Left ventricle myocardium inferior (tissue), 1 donor: ENCODE measurements around the gene ERAP2. TPM values are rescaled to one million over a fixed set of nuclear protein-coding genes. Genes with fewer than 3 reads are reported as not detected.

Source experiments
- DNase-seq: peaks from one replicate; pipeline ENCODE4 v3.0.0-alpha.2; 2020
- H3K27ac ChIP-seq: fragments of 200-600 bp; replicated peaks from 2 replicates; pipeline ENCODE4 v1.8.0; 2021
- H3K27me3 ChIP-seq: fragments of 200-600 bp; 2 replicates; pipeline ENCODE4 v1.8.0; 2021; ENCODE audit warnings: low read depth
- H3K36me3 ChIP-seq: fragments of 200-600 bp; 2 replicates; pipeline ENCODE4 v1.8.0; 2021
- H3K4me1 ChIP-seq: fragments of 200-600 bp; 2 replicates; pipeline ENCODE4 v1.8.0; 2021
- H3K4me3 ChIP-seq: fragments of 200-600 bp; 2 replicates; pipeline ENCODE4 v1.8.0; 2021; ENCODE audit warnings: mild to moderate bottlenecking, moderate library complexity
- H3K9me3 ChIP-seq: fragments of 200-600 bp; replicated peaks from 2 replicates; pipeline ENCODE4 v1.8.0; 2021
- intact Hi-C: fragments of 100-400 bp; cut with micrococcal nuclease; formaldehyde crosslinking; loops from one replicate; pipeline ENCODE4 v1.11.0; 2022
- total RNA-seq: library from RNA; stranded (reverse); fragmentation: NEBNext Ultra II Directional; extraction: Animal tissue kit (Norgen Biotek cat#: 25700); gene quantifications from one replicate; pipeline ENCODE4 v1.2.1, GENCODE V29; 2021
- TF ChIP-seq, protein P1 (sequence below): fragments of 200-600 bp; IDR thresholded peaks from 2 replicates; pipeline ENCODE4 v1.8.0; 2021; ENCODE audit warnings: antibody characterized with exemption, mild to moderate bottlenecking, borderline replicate concordance
- donor health status: DM: no; HTN: yes; CAD: no; lungs with severe emphysema.

Gene ERAP2
- total RNA-seq, 1 donor from 2014 or later, result 6.7 TPM

DNA sequence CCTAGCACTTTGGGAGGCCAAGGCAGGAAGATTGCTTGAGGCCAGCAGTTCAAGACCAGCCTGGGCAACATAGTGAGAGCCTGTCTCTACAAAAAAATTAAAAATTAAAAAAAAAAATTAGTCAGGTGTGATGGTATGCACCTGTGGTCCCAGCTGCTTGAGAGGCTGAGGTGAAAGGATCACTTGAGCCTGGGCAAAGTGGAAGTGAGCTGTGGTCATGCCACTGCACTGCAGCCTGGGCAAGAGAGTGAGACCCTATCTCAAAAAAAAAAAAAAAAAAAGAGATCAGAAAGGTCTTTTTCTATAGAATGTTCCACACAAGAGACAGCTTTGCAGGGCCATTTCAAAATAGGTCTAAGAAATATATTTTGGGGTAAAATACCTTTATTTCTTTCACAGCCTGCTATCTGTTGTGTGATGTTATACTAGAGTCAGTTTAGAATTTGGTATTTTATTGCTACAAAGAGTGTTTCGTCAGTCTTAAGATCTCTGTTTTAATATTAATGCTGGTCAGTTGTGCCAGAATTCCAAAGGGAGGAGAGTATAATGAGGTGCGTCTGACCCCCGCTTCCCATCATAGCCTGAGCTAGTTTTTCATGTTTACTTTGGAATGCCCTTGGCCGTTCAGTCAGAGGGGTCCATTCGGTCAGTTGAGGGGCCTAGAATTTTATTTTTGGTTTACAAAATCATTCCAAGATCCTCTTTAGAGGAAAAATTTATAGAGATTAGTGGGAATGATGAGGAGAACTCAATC lies 69.0 kb downstream of the ERAP2 start:
- TF ChIP-seq, protein P1, sequence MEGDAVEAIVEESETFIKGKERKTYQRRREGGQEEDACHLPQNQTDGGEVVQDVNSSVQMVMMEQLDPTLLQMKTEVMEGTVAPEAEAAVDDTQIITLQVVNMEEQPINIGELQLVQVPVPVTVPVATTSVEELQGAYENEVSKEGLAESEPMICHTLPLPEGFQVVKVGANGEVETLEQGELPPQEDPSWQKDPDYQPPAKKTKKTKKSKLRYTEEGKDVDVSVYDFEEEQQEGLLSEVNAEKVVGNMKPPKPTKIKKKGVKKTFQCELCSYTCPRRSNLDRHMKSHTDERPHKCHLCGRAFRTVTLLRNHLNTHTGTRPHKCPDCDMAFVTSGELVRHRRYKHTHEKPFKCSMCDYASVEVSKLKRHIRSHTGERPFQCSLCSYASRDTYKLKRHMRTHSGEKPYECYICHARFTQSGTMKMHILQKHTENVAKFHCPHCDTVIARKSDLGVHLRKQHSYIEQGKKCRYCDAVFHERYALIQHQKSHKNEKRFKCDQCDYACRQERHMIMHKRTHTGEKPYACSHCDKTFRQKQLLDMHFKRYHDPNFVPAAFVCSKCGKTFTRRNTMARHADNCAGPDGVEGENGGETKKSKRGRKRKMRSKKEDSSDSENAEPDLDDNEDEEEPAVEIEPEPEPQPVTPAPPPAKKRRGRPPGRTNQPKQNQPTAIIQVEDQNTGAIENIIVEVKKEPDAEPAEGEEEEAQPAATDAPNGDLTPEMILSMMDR, result no peak
- Histone ChIP-seq H3K4me1 (peaks cover 24% of the 10 kb centered on the region), H3K36me3 (no peaks in the 10 kb centered on the region), H3K4me3 (no peak overlapping the region), H3K27me3 (no peaks in the 10 kb centered on the region), H3K27ac (no peak overlapping the region), H3K9me3 (no peaks in the 10 kb centered on the region)
- DNase-seq, result no peak
- intact Hi-C loops, result no loop called here

GRCh38 chr5:96946381-96946780 lies 70.1 kb downstream of the ERAP2 start:
- Histone ChIP-seq H3K9me3 (no peaks in the 10 kb centered on the region), H3K36me3 (no peaks in the 10 kb centered on the region), H3K27ac (no peak overlapping the region), H3K4me1 (peaks cover 18% of the 10 kb centered on the region), H3K4me3 (no peak overlapping the region), H3K27me3 (no peaks in the 10 kb centered on the region)
- intact Hi-C loops, result no loop called here
- DNase-seq, result no peak
- TF ChIP-seq, protein P1, result no peak

DNA sequence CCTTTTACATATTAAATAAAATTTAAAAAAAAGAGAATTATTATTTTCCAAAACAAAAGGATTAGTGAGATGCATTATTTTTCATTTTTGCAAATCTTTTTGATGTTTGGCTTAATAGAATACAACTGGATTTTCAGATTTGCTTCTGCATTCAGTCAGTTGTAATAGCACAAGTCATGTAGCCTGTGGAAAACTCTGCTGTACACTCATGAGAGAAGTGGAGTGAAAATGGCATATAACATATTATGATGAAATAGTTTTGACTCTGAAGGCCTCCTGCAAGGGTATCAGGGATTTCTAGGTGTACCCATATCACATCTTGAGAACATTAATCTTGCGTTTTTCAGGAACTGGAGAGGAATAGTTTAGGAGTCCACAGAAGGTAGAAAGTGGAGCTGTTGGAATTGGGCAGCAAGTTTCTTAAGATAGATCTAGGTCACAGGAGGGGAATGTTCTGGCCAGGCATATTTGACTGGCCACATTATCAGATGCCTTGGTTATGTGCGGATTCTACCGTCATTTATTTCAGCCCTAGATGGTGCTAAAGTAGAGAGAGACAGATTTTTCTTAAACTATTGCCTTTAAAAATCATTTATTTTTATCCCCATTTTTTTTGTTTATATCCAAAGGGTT lies 75.9 kb downstream of the ERAP2 start:
- Histone ChIP-seq H3K36me3 (no peaks in the 10 kb centered on the region), H3K27ac (peak overlapping the region; percentile 69), H3K27me3 (no peaks in the 10 kb centered on the region), H3K9me3 (no peaks in the 10 kb centered on the region), H3K4me1 (peaks cover 45% of the 10 kb centered on the region), H3K4me3 (no peak overlapping the region)
- intact Hi-C loops, result no loop called here
- TF ChIP-seq, protein P1, result no peak
- no peak for DNase-seq

GRCh38 chr5:96952974-96953730 lies 76.9 kb downstream of the ERAP2 start:
- H3K27ac ChIP-seq, result peak overlapping the region; percentile 69
- no peaks in the 10 kb centered on the region for H3K36me3 ChIP-seq
- TF ChIP-seq, protein P1, result no peak
- H3K9me3 ChIP-seq, result no peaks in the 10 kb centered on the region
- DNase-seq, result no peak
- no peaks in the 10 kb centered on the region for H3K27me3 ChIP-seq
- peaks cover 49% of the 10 kb centered on the region for H3K4me1 ChIP-seq
- H3K4me3 ChIP-seq, result no peak overlapping the region
- intact Hi-C loops, result no loop called here

DNA sequence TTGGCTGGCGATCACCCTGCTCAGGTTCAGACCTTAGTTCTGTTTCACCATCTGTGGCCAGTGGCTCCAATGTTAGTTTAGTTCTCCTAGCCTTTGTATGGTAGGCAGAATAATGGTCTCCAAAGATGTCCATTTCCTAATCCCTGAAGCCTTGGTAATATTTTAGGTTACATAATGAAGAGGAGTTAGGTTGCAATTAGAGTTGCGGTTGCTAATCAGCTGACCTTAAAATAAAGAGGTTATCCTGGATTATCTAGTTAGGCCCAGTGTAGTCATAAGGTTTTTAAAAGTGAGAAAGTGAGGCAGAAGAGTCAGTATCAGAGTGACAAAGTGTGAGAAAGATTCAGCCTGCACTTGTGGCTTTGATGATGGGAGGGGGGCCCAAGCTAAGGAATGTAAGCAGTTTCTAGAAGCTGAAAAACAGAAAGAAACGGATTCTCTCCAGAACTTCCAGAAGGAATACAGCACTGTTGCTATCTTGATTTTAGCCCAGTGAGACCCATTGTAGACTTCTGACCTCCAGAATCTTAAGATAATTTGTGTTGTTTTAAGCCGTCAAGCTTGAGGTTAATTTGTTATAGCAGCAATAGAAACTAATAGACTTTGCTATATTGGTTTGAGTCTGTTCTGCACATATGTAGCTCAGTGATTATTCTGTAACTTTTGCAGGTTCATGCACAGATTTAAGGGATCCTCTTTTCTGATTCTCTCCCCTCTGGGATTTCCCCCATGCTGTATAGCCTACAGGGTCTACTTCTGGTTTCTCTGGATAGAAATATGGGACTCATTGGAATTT lies 81.2 kb downstream of the ERAP2 start:
- H3K9me3 ChIP-seq, result peaks cover 3% of the 10 kb centered on the region
- intact Hi-C loops, result no loop called here
- DNase-seq, result no peak
- H3K36me3 ChIP-seq, result no peaks in the 10 kb centered on the region
- no peak overlapping the region for H3K27ac ChIP-seq
- H3K27me3 ChIP-seq, result no peaks in the 10 kb centered on the region
- TF ChIP-seq, protein P1, result no peak
- peaks cover 46% of the 10 kb centered on the region for H3K4me1 ChIP-seq
- no peak overlapping the region for H3K4me3 ChIP-seq
